NB4 (cell line): Measurements from ENCODE around the gene KLK3.
"Not testable (repeated sequence)": the region's sequence is repeated elsewhere in the genome, so short reads cannot be mapped to it uniquely, and the experiment has no call there.

Experiments
- DNase-seq: peaks from one replicate; pipeline ENCODE4 v3.0.0; 2010; ENCODE audit warnings: low read depth
- H3K4me3 ChIP-seq: one replicate; pipeline ENCODE4 v1.5.1; 2011; ENCODE audit warnings: mild to moderate bottlenecking, low read depth, low read length, moderate library complexity
- CTCF ChIP-seq: IDR thresholded peaks from one replicate; pipeline ENCODE4 v1.5.1; 2012; ENCODE audit warnings: low read depth, low read length
- MAX ChIP-seq: IDR thresholded peaks from 2 replicates; pipeline ENCODE4 v1.6.1; 2011; ENCODE audit warnings: low read depth, low read length
- MYC ChIP-seq: IDR thresholded peaks from 2 replicates; pipeline ENCODE4 v1.6.1; 2011; ENCODE audit warnings: low read depth, low read length
- POLR2A ChIP-seq: IDR thresholded peaks from 2 replicates; pipeline ENCODE4 v1.6.1; 2011; ENCODE audit warnings: mild to moderate bottlenecking; ENCODE audit not compliant: insufficient read length; ENCODE audit errors: extremely low read depth

Gene KLK3

DNA sequence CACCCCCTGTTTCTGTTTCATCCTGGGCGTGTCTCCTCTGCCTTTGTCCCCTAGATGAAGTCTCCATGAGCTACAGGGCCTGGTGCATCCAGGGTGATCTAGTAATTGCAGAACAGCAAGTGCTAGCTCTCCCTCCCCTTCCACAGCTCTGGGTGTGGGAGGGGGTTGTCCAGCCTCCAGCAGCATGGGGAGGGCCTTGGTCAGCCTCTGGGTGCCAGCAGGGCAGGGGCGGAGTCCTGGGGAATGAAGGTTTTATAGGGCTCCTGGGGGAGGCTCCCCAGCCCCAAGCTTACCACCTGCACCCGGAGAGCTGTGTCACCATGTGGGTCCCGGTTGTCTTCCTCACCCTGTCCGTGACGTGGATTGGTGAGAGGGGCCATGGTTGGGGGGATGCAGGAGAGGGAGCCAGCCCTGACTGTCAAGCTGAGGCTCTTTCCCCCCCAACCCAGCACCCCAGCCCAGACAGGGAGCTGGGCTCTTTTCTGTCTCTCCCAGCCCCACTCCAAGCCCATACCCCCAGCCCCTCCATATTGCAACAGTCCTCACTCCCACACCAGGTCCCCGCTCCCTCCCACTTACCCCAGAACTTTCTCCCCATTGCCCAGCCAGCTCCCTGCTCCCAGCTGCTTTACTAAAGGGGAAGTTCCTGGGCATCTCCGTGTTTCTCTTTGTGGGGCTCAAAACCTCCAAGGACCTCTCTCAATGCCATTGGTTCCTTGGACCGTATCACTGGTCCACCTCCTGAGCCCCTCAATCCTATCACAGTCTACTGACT lies at the start of gene KLK3:
Gene KLK3, plus strand, starts transcription at position 280 of the 775 bp plus-strand sequence. Its CDS starts 41 bp downstream, at position 321.
- TF ChIP-seq MAX = no peak
- H3K4me3 ChIP-seq = no peak within 1 kb of the TSS
- peak; percentile 65 for DNase-seq

GRCh38 chr19:50808856-50809255 lies 45.9 kb upstream of the KLK3 start:
- no peak for TF ChIP-seq POLR2A
- no peak for DNase-seq
- no peak overlapping the region for H3K4me3 ChIP-seq

DNA sequence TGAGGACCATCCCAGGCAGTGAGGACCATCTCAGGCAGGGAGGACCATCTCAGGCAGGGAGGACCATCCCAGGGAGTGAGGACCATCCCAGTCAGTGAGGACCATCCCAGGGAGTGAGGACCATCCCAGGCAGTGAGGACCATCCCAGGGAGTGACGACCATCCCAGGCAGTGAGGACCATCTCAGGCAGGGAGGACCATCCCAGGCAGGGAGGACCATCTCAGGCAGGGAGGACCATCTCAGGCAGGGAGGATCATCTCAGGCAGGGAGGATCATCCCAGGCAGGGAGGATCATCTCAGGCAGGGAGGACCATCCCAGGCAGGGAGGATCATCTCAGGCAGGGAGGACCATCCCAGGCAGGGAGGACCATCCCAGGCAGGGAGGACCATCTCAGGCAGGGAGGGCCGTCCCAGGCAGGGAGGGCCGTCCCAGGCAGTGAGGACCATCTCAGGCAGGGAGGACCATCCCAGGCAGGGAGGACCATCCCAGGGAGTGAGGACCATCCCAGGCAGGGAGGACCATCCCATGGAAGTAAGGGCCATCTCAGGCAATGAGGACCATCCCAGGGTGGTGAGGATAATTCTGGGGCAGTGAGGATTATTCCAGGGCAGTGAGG lies 43.0 kb upstream of the KLK3 start:
- not testable (repeated sequence) for DNase-seq

GRCh38 chr19:50812474-50812873 lies 42.2 kb upstream of the KLK3 start:
- DNase-seq = no peak
- no peak for TF ChIP-seq MAX
- no peak for TF ChIP-seq CTCF
- no peak for TF ChIP-seq POLR2A
- TF ChIP-seq MYC = no peak
- no peak overlapping the region for H3K4me3 ChIP-seq

More for the DNA sequence above, 43.0 kb upstream of the KLK3 start:
- not testable (repeated sequence) for H3K4me3 ChIP-seq

DNA sequence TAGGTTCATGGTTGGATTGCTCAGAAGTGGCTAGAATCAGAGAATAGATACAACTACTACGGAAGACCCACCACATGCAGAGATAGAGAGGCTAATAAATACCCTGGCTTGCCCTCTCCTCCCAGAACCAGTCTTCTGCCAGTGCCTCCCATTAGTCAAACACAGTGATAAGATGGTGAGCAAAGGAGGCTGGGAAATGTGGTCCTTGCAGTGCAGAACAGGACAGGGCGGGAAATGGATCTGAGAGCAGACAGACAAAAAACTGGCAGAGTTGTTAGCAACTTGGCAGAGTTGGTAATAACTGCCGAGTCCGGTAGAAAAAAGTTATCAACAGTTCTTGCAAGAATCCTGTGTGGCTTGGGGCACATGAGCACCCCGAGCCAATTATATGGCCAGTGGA lies 39.8 kb upstream of the KLK3 start:
- no peak for TF ChIP-seq MAX
- TF ChIP-seq POLR2A = no peak
- no peak for TF ChIP-seq CTCF
- no peak for TF ChIP-seq MYC
- H3K4me3 ChIP-seq = no peak overlapping the region
- no peak for DNase-seq

DNA sequence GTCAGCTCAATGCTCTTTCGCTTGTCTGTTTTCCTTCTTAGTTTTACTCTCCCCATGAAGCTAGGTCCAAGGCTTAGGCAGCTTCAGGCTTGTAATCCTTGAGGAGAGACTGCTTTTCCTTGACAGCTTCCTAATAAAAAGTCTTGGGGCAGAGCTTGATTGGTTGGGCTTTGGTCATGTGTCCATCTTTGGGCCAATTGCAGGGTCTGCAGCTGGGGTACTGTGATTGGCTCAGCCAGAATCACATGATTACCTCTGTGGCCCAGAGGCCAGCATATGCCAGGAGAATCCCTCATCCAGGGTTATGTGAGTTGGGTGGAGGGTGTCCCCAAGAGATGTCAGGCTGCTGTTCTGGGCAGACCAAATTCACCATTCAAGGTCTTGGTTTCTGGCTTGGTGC lies 39.3 kb upstream of the KLK3 start:
- no peak for DNase-seq
- no peak overlapping the region for H3K4me3 ChIP-seq
- TF ChIP-seq MAX (no peak), CTCF (no peak), MYC (no peak), POLR2A (no peak)

DNA sequence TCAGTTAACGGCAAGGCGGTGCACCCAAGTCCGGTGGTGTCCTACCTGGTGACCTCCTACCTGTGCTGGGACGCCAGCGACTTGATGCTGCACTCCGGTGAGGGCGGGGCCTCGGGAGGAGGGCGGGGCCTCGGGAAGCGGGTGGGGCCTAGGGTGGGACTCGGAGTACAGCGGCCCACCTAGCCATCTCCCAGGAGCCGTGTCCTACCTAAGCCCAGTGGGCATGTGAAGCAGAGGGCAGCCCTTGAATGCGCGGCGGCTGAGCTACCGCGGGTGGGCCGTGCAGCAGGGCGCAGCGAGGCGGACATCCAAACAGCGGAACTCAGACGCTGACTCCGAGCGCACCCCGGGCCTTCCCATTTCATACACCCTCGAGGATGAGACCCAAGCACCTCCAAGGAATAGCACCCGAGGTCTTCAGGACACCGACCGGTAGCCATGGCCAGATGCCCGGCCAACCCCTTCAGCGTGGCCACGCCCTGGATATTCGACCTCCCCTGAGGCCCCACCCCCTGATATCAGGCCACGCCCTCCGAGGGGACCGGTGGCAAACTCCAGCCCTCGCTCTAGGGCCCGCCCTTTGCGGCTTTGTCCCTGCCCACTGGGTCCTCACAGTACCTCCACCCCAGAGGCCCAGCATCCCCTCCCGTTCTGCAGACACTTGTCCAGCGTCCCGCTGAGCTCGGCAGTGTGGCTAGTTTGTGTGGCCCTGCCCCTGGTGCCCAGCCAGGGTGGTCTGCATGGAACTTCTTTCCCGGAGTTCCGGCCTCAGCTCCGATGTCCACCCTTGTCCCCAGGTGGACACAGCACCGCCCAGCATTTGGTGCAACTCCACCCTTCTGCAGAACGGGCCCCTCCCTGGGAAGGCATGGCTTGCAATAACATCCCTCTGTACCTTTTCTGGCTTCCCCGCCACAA lies 36.5 kb upstream of the KLK3 start:
- peak; percentile 67 for DNase-seq
- no peak for TF ChIP-seq CTCF
- TF ChIP-seq POLR2A = no peak
- TF ChIP-seq MYC = no peak
- no peak for TF ChIP-seq MAX
- no peak overlapping the region for H3K4me3 ChIP-seq
